GM21526 (cell line): ENCODE data around the gene HS3ST5.

Experiments used
- ATAC-seq: cut with Tn5 transposase; IDR thresholded peaks from one replicate; pipeline ENCODE4 v1.9.1; 2021; ENCODE audit warnings: moderate library complexity; ENCODE audit not compliant: unreplicated experiment, low FRiP score

The HS3ST5 gene, protein sequence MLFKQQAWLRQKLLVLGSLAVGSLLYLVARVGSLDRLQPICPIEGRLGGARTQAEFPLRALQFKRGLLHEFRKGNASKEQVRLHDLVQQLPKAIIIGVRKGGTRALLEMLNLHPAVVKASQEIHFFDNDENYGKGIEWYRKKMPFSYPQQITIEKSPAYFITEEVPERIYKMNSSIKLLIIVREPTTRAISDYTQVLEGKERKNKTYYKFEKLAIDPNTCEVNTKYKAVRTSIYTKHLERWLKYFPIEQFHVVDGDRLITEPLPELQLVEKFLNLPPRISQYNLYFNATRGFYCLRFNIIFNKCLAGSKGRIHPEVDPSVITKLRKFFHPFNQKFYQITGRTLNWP

DNA sequence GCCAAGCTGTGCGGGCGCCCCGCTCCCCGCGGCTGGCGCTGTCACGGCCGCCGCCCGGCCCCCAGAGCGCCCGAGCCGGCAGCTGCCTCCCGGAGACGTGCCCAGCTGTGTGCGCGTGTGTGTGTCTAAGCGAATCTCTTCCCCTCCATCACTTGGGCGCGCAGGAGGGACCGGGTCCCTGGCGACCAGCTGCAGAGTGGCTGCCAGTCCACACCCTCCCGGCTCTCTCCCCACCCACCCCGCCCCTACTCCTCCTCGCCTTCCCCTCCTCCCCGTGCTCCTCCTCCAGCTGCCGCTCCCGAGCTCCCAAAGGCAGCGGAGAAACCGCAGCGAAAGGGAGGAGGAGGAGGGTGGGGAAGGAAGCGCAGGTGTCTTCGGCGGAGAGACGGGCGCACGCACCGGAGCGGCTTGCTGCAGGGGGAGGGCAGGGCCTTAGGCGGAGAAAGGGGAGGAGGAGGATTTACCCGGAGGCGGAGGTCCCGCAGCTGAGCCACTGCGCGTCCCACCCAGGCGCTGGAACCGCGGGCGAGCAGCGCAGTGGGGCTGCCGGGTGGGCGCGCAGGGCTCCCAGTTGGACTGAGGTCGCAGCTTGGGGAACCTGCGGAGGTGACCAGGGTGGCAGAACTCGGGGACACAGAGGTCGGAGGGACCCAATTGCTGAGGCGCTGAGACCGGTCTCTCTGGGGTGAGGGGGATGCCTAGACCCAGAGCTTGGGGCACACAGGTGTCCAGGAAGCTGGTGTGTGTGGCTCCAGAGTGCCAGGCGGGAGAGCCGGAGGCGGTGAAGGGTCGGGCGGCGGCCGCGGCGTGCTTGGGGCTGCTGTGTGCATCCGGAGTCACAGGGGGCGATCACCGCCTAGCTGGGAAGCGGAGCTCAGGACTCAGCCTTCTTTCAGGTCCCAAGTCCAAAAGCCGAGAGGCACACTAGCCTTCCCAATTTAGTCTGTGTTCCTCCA lies at the start of gene HS3ST5:
HS3ST5 (minus strand) TSS at position 198 of the 956 bp plus-strand sequence. CDS start 280,178 bp downstream, outside the sequence.
- ATAC-seq = no peak

DNA sequence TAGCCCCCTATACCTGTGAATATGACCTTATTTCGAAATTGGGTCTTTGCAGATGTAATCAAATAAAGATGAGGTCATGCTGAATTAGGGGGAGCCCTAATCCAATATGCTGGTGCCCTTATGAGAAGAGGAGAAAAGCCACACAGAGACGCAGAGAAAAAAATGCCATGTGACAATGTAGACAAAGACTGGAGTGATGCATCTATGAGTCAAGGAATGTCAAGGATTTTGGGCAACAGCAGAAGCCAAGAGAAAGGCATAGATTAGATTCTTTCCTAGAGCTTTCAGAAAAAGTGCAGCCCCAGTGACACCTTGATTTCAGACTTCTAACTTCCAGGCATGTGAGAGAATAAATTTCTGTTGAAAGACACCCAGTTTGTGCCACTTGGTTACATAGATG lies 47.4 kb upstream of the HS3ST5 start:
- no peak for ATAC-seq

DNA sequence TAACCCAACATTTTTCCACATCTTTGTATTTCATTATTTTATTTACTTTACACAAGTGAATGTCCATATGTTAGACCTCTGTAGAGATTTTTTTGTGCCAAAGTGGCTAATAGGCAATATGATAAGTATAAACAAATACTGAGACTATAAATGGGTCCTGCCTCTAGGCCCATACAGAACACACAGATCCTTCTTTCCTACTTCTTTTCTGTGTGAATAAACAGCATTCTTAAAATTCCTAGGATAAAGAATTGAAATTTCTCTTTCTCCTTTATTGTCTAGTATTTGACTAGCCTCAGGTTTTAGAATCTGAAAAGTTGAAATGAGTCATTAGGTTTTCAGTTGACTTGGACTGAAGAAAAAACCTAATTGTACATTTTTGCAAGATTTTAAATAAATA lies 46.3 kb upstream of the HS3ST5 start:
- ATAC-seq = no peak

DNA sequence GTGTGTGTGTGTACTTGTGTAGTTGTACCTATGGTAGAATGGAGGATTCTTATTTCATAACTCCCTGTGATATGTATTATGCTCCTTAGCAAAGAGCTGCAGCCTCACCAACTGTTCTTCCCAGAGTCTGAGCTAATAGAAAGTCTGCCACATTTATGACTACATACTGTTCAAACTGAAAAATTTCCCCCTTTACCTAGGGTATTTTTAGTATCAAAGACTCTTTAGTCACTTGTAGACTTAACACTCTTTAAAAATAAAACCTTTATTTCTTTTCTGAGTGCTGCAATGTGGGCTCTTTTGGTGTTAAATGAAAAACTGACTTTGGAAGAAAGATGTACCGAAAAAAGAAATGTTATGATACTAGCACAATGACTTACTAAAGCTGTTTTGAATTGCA lies 39.6 kb upstream of the HS3ST5 start:
- ATAC-seq = no peak

DNA sequence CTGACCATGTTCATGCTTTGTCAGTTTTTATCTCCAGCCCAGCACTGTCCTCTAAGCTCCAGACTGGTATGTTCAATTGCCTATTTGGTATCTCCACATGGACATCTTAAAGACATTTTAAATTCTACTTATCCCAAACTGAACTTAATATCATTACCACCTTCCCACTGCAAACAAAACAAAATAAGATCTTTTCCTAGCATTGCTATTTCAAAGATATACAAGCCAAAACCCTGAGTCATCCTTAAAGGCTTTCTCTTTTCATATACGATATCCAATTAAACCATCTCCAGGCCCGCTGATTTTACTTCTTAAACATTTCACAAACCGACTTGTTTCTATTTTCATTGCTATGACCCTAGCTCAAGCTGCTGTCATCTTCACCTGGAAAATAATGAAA lies 35.1 kb upstream of the HS3ST5 start:
- no peak for ATAC-seq

DNA sequence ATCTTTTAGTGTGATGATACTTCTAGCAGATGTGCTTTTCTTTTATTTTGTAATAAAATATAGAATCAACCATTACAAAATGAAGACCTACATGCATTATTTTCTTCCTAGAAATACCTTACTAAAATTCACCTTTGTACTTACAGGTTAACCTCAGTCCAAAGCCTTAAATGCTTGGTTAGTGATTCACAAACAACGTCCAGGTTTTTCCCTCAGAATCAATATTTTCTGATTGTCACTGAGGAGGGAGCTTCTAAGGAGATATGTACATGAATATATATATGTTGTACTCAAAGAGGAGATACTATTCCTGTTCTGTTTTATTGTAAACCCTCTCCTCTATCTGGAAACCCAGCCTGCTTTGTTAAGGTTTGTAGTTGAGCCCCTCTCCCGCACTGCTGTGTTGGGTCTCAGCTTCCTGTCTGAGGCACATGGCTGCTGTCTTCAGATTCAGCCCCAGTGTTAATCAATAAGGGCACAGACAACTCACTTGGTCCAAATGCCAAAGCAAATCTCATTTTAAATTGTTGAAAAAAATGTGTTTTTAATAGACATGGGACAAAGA lies 33.9 kb upstream of the HS3ST5 start:
- ATAC-seq = no peak

DNA sequence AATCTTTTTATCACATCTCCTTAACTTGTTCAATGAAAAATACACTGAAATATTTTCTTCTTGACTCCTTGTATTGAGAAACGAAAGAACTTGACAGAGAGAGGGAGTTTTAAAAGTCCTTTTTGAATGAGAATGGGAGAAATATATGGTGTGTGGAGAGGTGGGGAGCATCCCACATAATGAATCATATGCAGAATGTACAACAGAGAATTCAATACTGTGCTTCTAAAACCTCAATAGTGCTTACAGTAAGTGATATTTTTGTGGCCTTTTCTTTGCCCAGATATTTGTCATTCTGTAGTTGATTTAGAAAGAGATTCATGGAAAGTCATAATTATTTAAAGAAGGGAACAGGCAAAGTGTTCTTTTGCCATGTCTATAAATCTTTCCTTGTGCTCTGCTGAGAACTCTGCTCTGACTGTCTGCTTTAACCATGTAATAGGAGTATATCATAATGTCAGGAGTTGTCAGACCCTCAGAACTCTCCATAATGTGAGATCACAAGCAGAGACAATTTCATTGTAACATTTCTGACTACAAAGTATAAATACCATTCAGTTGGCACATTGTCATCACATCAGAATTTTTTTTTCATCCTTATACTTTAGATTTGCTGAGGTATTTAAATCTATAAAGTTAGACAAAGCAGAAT lies 32.8 kb upstream of the HS3ST5 start:
- ATAC-seq = no peak

DNA sequence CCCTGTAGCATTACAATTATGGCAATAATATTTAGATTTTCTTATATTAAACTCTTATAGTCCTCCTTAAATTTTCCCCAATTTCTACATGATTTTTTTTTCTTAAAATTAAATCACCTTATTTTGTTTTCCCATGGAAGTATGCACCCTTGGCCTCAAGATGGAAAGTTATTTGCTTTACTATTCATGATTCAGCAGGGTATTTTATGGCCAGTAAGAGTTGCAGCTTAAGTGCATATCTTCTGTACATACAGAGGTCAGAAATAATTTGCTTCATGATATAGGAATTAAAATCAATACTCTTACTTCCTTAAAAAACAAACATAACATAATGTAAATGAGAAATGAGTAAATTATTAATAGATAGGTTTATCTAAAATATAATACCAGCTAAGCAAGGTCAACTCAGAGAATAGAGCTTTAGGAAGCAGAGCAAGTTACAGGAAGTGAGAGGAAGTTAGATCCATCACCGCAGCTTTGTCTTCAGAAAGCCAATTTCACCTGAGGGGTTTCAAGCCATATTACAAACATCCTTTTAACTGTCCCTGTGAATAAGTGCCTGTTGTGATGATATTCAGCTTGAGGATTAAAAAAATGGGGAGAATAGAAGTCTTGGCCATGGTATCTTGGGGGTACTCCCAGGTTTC lies 24.6 kb upstream of the HS3ST5 start:
- no peak for ATAC-seq

DNA sequence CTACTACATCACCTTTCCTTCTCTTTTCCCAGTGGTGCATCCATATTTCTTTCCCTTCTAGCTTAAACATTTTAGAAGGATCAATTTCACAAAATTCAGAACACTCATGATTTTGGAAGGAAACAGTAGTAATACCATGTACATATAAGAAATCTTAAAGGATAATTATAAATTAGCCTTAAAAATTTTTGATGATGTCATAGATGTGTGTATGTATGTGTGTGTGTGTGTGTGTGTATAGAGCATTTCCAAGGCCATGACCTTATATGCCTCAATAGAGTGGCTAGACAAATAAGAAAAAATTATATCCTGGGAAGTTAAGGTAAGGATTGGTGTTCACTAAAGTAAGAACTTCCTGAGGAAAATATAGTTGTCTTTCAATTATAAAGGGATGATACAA lies 24.1 kb upstream of the HS3ST5 start:
- ATAC-seq = no peak

DNA sequence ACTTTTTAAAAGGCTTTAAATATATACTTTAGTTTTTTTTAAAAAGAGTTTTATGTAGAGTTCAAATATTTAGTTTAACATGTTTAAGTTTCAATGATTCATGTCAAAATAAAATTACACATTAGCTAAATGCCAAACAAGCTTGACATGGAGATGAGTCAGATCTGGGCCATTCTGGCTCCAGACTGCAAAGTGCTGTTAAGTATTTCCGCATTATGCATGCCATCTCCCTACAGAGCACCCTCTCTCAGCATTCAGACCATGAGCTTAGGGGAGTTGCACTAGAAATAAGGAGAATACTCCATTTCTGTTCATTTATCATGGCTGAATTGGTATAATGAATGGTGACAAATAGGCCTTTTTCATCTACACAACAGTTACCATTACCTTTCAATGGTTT lies 21.5 kb upstream of the HS3ST5 start:
- no peak for ATAC-seq

DNA sequence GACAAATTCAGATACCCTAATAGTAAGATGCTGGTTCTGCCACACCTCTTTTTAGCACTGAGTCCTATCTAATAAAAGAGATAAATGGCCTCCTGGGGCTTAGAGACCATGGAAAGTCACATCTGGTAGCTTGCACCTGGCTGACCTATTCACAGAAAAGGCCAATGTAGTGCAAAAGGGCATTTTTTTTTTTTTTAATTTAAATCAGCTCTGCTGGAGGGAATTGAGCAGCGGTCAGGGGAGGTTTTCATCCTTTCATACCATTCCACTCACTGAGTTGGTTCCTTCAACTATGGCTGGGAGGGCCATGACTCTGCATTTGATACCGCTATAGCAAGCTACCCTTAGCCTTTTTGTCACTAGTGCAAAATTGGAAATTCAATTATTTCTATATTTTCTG lies 20.1 kb upstream of the HS3ST5 start:
- ATAC-seq = no peak

DNA sequence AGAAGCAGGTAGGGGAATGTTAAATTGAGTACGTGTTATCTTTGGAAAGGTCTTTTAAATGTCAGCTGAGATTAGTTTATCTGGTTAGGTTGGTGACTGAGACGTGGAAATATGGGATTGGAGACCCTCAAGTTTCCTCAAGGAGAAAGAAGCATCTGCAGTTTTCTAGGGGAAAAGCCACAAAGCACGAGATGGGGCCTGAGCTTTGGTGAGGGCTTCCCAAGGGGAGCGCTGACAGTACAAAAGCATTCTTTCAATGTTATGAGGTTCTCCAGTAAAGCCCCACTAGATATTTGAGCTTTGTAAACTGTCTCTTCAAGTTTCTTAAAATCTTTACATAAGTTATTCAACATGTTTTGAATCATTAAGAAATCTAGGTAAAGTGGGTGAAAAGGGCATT lies 19.6 kb upstream of the HS3ST5 start:
- ATAC-seq = no peak

DNA sequence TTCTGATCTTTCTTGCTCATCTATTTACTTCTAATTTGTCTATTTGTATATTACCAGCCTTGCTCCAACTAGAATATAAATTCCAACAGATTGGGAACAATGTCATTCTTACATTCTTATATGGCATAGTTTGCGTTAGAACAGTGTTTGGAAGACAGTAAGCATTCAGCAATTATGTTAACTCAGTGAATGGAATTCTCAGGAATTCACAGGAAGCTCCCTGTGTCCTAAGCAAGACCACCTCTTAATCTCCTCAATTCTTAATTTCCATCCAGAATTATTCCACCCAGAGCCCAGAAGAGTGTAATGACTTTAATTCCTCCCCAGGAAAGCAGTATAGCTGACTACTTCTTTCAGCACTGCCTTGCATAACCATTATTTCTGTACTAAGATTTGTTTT lies 18.2 kb upstream of the HS3ST5 start:
- ATAC-seq = no peak

DNA sequence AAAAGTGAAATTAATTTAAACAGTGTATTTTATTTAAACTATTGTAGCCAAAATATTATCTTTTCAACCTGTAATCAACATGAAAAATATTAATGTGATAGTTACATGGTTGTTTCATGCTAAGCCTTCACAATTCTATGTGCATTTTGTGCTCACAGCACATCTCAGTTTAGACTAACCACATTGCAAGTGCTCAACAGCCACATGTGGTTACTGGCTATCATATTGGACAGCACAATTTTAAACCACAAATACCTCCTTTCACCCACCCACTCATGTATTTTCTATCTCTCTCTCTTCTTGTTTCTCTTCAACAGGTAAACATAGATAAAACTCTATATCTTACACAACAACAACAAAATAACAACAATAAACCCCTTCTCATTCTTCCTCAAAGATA lies 12.5 kb upstream of the HS3ST5 start:
- no peak for ATAC-seq

DNA sequence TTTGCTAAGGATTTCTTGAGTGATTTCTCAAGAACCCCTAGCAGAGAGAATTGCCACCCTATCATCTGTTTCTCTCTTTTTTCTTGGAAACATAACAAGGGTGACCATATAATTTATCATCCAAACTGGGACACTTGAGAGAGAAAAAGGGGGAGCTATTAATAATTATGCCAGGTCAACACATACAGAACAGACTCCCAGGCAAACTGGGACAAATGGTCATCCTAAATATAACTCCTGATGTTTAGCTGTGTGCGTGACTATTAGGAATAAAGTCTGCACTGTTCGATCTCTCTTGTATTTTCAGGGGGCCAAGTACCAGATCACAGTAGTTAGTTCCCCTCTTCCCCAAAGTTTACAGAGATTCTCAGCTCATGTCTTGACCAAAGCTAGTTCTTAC lies 11.7 kb upstream of the HS3ST5 start:
- ATAC-seq = no peak

DNA sequence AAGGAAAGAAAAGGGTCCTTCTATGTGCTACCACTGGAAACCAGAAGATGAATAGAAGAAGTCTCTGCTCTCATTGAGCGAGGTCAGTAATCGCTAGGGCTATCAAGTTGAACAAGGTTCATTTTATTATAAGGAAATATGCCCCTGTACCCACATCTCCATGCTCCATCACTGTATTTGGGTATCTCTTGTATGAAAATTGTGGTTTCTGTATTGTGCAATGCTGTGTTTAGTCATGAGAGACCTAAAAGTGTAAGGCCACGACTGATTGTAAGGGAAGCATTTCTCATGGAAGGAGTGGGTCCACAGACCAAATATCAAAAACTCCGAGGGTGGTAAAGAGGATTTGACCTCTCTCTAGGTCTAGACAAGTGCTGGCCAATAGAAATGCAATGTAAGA lies 3.6 kb upstream of the HS3ST5 start:
- ATAC-seq = no peak

DNA sequence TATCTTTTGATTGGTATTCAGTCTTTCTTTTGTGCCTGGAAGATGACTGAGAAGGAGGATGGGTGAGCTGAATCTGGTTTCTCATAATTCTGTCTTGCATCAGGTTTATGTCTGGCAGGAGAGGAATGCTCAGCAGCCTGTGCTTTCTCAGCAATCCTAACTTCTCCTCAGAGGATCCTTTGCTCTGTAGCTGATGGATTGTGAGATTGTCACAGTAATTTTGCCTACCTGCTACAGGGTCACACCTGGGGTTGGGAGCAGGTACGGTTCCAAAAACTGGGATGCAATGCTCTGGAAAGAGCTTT lies 2.1 kb upstream of the HS3ST5 start:
- no peak for ATAC-seq

DNA sequence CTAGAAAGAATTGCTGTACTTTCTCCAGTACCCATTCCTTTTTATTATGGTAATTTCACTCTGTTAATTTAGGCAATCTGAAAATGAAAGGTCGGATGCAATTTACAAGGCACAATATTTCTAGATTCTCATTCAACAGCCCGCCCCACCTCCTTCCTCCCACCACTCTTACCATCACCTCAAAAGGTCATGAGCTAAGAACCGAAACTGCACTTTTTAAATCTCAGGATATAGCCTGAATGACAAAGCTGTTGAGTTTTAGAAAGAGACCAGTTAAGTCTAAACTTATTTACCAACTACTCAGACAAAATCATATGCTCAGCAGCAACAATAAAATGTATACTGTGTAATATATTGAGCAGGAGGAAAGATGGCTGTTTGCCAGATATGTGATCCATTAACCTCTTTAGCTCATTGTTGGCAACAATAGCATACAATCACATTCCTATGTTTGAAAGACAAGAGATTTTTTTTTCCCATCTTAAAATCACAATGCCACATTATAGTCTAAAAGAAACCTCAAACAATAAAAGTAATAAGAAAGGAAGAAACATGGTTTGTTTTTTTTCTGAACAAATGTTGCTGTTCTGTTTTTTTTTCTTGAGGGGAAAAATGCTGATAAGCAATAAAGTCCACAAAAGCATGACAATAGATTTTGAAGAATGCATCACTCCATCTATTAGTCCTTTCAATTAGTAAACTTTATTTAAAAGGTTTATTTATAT lies 1.6 kb upstream of the HS3ST5 start:
- no peak for ATAC-seq

DNA sequence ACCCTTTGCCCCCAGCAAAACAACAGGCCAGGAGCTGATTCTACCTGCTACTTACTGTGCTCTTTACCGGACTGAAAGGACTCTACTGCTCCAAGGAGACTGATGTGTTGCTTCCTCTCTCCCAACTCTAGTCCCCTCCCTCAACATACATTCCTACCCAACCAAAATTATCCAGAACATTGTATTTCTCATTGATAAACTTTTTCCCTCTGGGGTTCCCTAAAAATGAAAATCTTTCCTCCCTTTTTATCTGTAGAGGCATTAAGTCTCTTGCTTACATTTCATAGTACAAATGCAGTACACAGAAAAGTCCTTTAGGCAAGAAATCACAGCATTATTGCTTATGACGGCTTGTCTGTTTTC lies 940 bp upstream of the HS3ST5 start:
- ATAC-seq = no peak
